SU-DHL-6 (cell line): ENCODE measurements around the gene NPHP4.

ENCODE experiments used
- H2AFZ ChIP-seq: fragments of 200-600 bp; sonication (generic); 2 replicates; pipeline ENCODE4 v1.6.1; 2014; ENCODE audit warnings: low read depth, mild to moderate bottlenecking, moderate library complexity, mixed read lengths, antibody characterized with exemption, low read length; ENCODE audit not compliant: severe bottlenecking
- H3F3A ChIP-seq: fragments of 200-600 bp; shearing (Covaris generic); 2 replicates; pipeline ENCODE4 v1.6.0; 2016; ENCODE audit warnings: antibody characterized with exemption, mild to moderate bottlenecking; ENCODE audit not compliant: insufficient read depth
- H3K27ac ChIP-seq: fragments of 200-600 bp; sonication (generic); 2 replicates; pipeline ENCODE4 v1.5.1; 2016; ENCODE audit warnings: low read depth, mild to moderate bottlenecking, low read length, moderate library complexity, mixed read lengths
- H3K27me3 ChIP-seq: fragments of 200-600 bp; sonication (generic), shearing (Covaris generic); 2 replicates; pipeline ENCODE4 v1.6.0; 2014; ENCODE audit warnings: mild to moderate bottlenecking, low read length
- H3K36me3 ChIP-seq: fragments of 200-600 bp; sonication (generic); 2 replicates; pipeline ENCODE4 v1.6.1; 2014; ENCODE audit warnings: mild to moderate bottlenecking, low read length, mixed read lengths
- H3K4me2 ChIP-seq: fragments of 300-600, 200-600 bp; shearing (Covaris generic), sonication (generic); 2 replicates; pipeline ENCODE4 v1.6.0; 2014; ENCODE audit warnings: low read length, low read depth, mild to moderate bottlenecking; ENCODE audit not compliant: poor library complexity, severe bottlenecking
- H3K4me3 ChIP-seq: fragments of 200-600 bp; sonication (generic); 2 replicates; pipeline ENCODE4 v1.5.1; 2014; ENCODE audit warnings: antibody characterized with exemption, low read length, mild to moderate bottlenecking, mixed read lengths; ENCODE audit not compliant: insufficient read depth, poor library complexity, severe bottlenecking
- H3K79me2 ChIP-seq: fragments of 200-600 bp; sonication (generic); 2 replicates; pipeline ENCODE4 v1.6.1; 2014; ENCODE audit warnings: mild to moderate bottlenecking, low read length, moderate library complexity; ENCODE audit not compliant: insufficient read depth
- H3K9ac ChIP-seq: fragments of 200-600 bp; sonication (generic); 2 replicates; pipeline ENCODE4 v1.7.0; 2014; ENCODE audit warnings: mild to moderate bottlenecking, low read length
- H3K9me2 ChIP-seq: fragments of 200-600 bp; sonication (generic); replicated peaks from 2 replicates; pipeline ENCODE4 v1.6.1; 2014; ENCODE audit warnings: low read length; ENCODE audit not compliant: insufficient read depth
- H3K9me3 ChIP-seq: fragments of 200-600 bp; sonication (generic); 2 replicates; pipeline ENCODE4 v1.6.1; 2014; ENCODE audit warnings: low read length, mixed read lengths; ENCODE audit not compliant: insufficient read depth
- H4K20me1 ChIP-seq: fragments of 200-600 bp; sonication (generic); 2 replicates; pipeline ENCODE4 v1.6.1; 2014; ENCODE audit warnings: low read depth, mild to moderate bottlenecking, antibody characterized with exemption, low read length, moderate library complexity, mixed read lengths
- CTCF ChIP-seq: fragments of 200-600 bp; sonication (generic); IDR thresholded peaks from one replicate; pipeline ENCODE4 v1.5.1; 2017; ENCODE audit warnings: antibody characterized with exemption, mild to moderate bottlenecking, low read length, moderate library complexity; ENCODE audit not compliant: insufficient read depth, poor library complexity, severe bottlenecking
- EZH2phosphoT487 ChIP-seq: fragments of 200-600 bp; sonication (generic), shearing (Covaris generic); conservative IDR thresholded peaks from 2 replicates; pipeline ENCODE4 v1.6.1; 2018; ENCODE audit warnings: mild to moderate bottlenecking, antibody characterized with exemption, low read length, moderate library complexity, mixed read lengths

The NPHP4 gene

GRCh38 chr1:5972198-5972520 lies 20.1 kb downstream of the NPHP4 start:
- no peaks in the 10 kb centered on the region for H3F3A ChIP-seq
- no peaks in the 10 kb centered on the region for H3K79me2 ChIP-seq
- H2AFZ ChIP-seq: no peak overlapping the region
- no peaks in the 10 kb centered on the region for H3K9me2 ChIP-seq
- H3K9me3 ChIP-seq: no peaks in the 10 kb centered on the region
- no peak overlapping the region for H3K4me3 ChIP-seq
- H3K27ac ChIP-seq: no peak overlapping the region
- TF ChIP-seq EZH2phosphoT487: no peak
- TF ChIP-seq CTCF: no peak
- no peak overlapping the region for H3K4me2 ChIP-seq
- no peaks in the 10 kb centered on the region for H3K36me3 ChIP-seq
- no peak overlapping the region for H3K9ac ChIP-seq
- H4K20me1 ChIP-seq: no peaks in the 10 kb centered on the region
- no peaks in the 10 kb centered on the region for H3K27me3 ChIP-seq

- no peaks in the 10 kb centered on the region for H3K79me2 ChIP-seq
- no peaks in the 10 kb centered on the region for H3K36me3 ChIP-seq
- H3K9me3 ChIP-seq: no peaks in the 10 kb centered on the region
- no peak overlapping the region for H2AFZ ChIP-seq
- no peak for TF ChIP-seq EZH2phosphoT487
- no peak for TF ChIP-seq CTCF
- H3K4me3 ChIP-seq: no peak overlapping the region
- H4K20me1 ChIP-seq: no peaks in the 10 kb centered on the region
- no peak overlapping the region for H3K27ac ChIP-seq
- H3K27me3 ChIP-seq: no peaks in the 10 kb centered on the region
- H3K4me2 ChIP-seq: no peak overlapping the region
- no peaks in the 10 kb centered on the region for H3K9me2 ChIP-seq
- no peaks in the 10 kb centered on the region for H3F3A ChIP-seq
- no peak overlapping the region for H3K9ac ChIP-seq
These were observed 20.6 kb downstream of the NPHP4 start for GRCh38 chr1:5971471-5972197.

- Histone ChIP-seq H3K4me2 (no peak overlapping the region), H3K9me3 (no peaks in the 10 kb centered on the region), H3K9me2 (no peaks in the 10 kb centered on the region), H3K79me2 (no peaks in the 10 kb centered on the region), H3K27me3 (no peaks in the 10 kb centered on the region), H3K27ac (no peak overlapping the region), H3K4me3 (no peak overlapping the region), H3K36me3 (no peaks in the 10 kb centered on the region), H3F3A (no peaks in the 10 kb centered on the region), H2AFZ (no peak overlapping the region), H3K9ac (no peak overlapping the region), H4K20me1 (no peaks in the 10 kb centered on the region)
- no peak for TF ChIP-seq EZH2phosphoT487
- TF ChIP-seq CTCF: no peak
These were observed 21.5 kb downstream of the NPHP4 start for GRCh38 chr1:5970610-5971273.
